Spleen (tissue), 7 donors: ENCODE results near the gene IGSF21.

Experiments used
- CTCF ChIP-seq, 11 experiments: fragments of 200-600 bp in 7 of 11; fragments of 450-650 bp in 4 of 11; sonication (generic) in 4 of 11; IDR thresholded peaks in 8 of 11; conservative IDR thresholded peaks in 3 of 11; 1 replicate in 7 of 11; 2 replicates in 4 of 11; pipeline versions ENCODE4 v1.4.0 to v1.8.0; 2016 to 2021; ENCODE audit warnings: antibody characterized with exemption in 11 of 11, inconsistent platforms in 4 of 11, mild to moderate bottlenecking in 1 of 11
- POLR2A ChIP-seq, 3 donors: fragments of 450-650 bp; IDR thresholded peaks; one replicate each; pipeline ENCODE4 v1.5.1; 2017; ENCODE audit warnings: antibody characterized with exemption in 3 of 3, mild to moderate bottlenecking in 1 of 3
- donor health status: DM: no; HTN: no; CAD: no; lungs with moderate emphysema.
- donor health status: DM: no; HTN: no; CAD: no.
- donor health status: DM: no; HTN: no; CAD: no.

- no peak for TF ChIP-seq POLR2A (IDR thresholded peaks at IDR 0.05)
- no peak for TF ChIP-seq CTCF (IDR thresholded peaks at IDR 0.05 in 8 of 11, conservative IDR thresholded peaks at IDR 0.05 in 3 of 11)
Observed at GRCh38 chr1:18244762-18245161, 137.2 kb downstream of the IGSF21 start.
